GM18873 (cell line): ENCODE data around the gene STXBP2.

ENCODE experiments used
- ATAC-seq: cut with Tn5 transposase; IDR thresholded peaks from one replicate; pipeline ENCODE4 v1.9.1; 2021; ENCODE audit warnings: mild to moderate bottlenecking, moderate library complexity, moderate number of reproducible peaks; ENCODE audit not compliant: unreplicated experiment, low FRiP score

STXBP2 gene

GRCh38 chr19:7648265-7649014 is 11.5 kb downstream of the STXBP2 start:
- no peak for ATAC-seq

- ATAC-seq: no peak
These were observed 13.2 kb downstream of the STXBP2 start for GRCh38 chr19:7650148-7650547.

- no peak for ATAC-seq
These were observed 15.2 kb downstream of the STXBP2 start for GRCh38 chr19:7652061-7652641.

GRCh38 chr19:7654401-7654800 is 17.5 kb downstream of the STXBP2 start:
- no peak for ATAC-seq

- ATAC-seq: no peak
These were observed 18.7 kb downstream of the STXBP2 start for GRCh38 chr19:7655581-7655980.

- no peak for ATAC-seq
These were observed 20.3 kb downstream of the STXBP2 start for GRCh38 chr19:7657131-7657751.

GRCh38 chr19:7658219-7658686 is 21.3 kb downstream of the STXBP2 start:
- ATAC-seq: peak; percentile 56

GRCh38 chr19:7661744-7662538 is 25.0 kb downstream of the STXBP2 start:
- ATAC-seq: no peak

GRCh38 chr19:7662657-7663056 is 25.7 kb downstream of the STXBP2 start:
- no peak for ATAC-seq

- no peak for ATAC-seq
These were observed 26.8 kb downstream of the STXBP2 start for GRCh38 chr19:7663706-7664105.

- ATAC-seq: no peak
These were observed 28.2 kb downstream of the STXBP2 start for GRCh38 chr19:7665076-7665475.

- no peak for ATAC-seq
These were observed 31.9 kb downstream of the STXBP2 start, which contains the start of gene RETN for GRCh38 chr19:7668842-7669241. RETN (plus strand) TSS chr19:7669049; CDS start chr19:7669327, 278 bp downstream.

GRCh38 chr19:7669641-7670040 is 32.7 kb downstream of the STXBP2 start:
- ATAC-seq: no peak

- ATAC-seq: no peak
These were observed 33.4 kb downstream of the STXBP2 start for GRCh38 chr19:7670150-7670783.

- no peak for ATAC-seq
These were observed 33.9 kb downstream of the STXBP2 start for GRCh38 chr19:7670790-7671189.

- no peak for ATAC-seq
These were observed 35.6 kb downstream of the STXBP2 start for GRCh38 chr19:7672522-7672921.

GRCh38 chr19:7674010-7675005 is 37.4 kb downstream of the STXBP2 start:
- ATAC-seq: no peak

- no peak for ATAC-seq
These were observed 39.5 kb downstream of the STXBP2 start for GRCh38 chr19:7676376-7676775.

- ATAC-seq: no peak
These were observed 39.9 kb downstream of the STXBP2 start, which contains the start of gene MCEMP1 for GRCh38 chr19:7676854-7677253. MCEMP1 (plus strand) TSS chr19:7677090; CDS start chr19:7677121, 31 bp downstream.
